IMR-90 (cell line): Measurements from ENCODE around the gene SLC35F6.

ENCODE experiments used
- POLR2A ChIP-seq: IDR thresholded peaks from 2 replicates; pipeline ENCODE4 v1.6.1; 2012; ENCODE audit warnings: mild to moderate bottlenecking, low read depth, low read length
- RFX5 ChIP-seq: IDR thresholded peaks from 2 replicates; pipeline ENCODE4 v1.8.0; 2012; ENCODE audit warnings: low read depth, mild to moderate bottlenecking, low read length, moderate library complexity
- TF ChIP-seq, protein P1 (sequence below): conservative IDR thresholded peaks from 2 replicates; pipeline ENCODE4 v1.5.1; 2012; ENCODE audit warnings: mild to moderate bottlenecking, low read depth, low read length, improper control_type of control experiment

DNA sequence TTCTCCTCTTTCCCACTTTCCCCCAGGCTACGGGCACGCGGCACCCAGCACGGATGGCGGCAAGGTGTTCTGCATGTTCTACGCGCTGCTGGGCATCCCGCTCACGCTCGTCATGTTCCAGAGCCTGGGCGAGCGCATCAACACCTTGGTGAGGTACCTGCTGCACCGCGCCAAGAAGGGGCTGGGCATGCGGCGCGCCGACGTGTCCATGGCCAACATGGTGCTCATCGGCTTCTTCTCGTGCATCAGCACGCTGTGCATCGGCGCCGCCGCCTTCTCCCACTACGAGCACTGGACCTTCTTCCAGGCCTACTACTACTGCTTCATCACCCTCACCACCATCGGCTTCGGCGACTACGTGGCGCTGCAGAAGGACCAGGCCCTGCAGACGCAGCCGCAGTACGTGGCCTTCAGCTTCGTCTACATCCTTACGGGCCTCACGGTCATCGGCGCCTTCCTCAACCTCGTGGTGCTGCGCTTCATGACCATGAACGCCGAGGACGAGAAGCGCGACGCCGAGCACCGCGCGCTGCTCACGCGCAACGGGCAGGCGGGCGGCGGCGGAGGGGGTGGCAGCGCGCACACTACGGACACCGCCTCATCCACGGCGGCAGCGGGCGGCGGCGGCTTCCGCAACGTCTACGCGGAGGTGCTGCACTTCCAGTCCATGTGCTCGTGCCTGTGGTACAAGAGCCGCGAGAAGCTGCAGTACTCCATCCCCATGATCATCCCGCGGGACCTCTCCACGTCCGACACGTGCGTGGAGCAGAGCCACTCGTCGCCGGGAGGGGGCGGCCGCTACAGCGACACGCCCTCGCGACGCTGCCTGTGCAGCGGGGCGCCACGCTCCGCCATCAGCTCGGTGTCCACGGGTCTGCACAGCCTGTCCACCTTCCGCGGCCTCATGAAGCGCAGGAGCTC, 36.2 kb upstream of the SLC35F6 start:
- TF ChIP-seq POLR2A = no peak
- TF ChIP-seq RFX5 = no peak
- TF ChIP-seq, protein P1, sequence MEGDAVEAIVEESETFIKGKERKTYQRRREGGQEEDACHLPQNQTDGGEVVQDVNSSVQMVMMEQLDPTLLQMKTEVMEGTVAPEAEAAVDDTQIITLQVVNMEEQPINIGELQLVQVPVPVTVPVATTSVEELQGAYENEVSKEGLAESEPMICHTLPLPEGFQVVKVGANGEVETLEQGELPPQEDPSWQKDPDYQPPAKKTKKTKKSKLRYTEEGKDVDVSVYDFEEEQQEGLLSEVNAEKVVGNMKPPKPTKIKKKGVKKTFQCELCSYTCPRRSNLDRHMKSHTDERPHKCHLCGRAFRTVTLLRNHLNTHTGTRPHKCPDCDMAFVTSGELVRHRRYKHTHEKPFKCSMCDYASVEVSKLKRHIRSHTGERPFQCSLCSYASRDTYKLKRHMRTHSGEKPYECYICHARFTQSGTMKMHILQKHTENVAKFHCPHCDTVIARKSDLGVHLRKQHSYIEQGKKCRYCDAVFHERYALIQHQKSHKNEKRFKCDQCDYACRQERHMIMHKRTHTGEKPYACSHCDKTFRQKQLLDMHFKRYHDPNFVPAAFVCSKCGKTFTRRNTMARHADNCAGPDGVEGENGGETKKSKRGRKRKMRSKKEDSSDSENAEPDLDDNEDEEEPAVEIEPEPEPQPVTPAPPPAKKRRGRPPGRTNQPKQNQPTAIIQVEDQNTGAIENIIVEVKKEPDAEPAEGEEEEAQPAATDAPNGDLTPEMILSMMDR = no peak
